Measurements from ENCODE around the gene HTT.

HTT gene

GRCh38 chr4:3209551-3210325 is 135.3 kb downstream of the HTT start:
- H3K9ac ChIP-seq (ENCODE audit: low read length) = no peak overlapping the region
- no peak overlapping the region for H2AFZ ChIP-seq (ENCODE audit: low read length)
- H3K79me2 ChIP-seq (ENCODE audit: low read length) = no peaks in the 10 kb centered on the region
- H3K4me2 ChIP-seq (ENCODE audit: low read depth, low read length) = no peak overlapping the region
- H3K9me3 ChIP-seq (replicated peaks; ENCODE audit: insufficient read depth, low read length) = no peaks in the 10 kb centered on the region
- H3K36me3 ChIP-seq (replicated peaks; ENCODE audit: insufficient read depth, low read length) = peaks cover 6% of the 10 kb centered on the region; the same call in 1 of the 2 replicates
- H3K4me3 ChIP-seq (ENCODE audit: low read length) = no peak overlapping the region
- H3K4me1 ChIP-seq (ENCODE audit: low read length) = no peaks in the 10 kb centered on the region
- H3K9me2 ChIP-seq (replicated peaks; ENCODE audit: insufficient read depth, low read length) = no peaks in the 10 kb centered on the region
- H3K27ac ChIP-seq (ENCODE audit: low read length) = no peak overlapping the region
- DNase-seq = no peak
- no peaks in the 10 kb centered on the region for H3K27me3 ChIP-seq (replicated peaks; ENCODE audit: insufficient read depth, low read length)
- no peaks in the 10 kb centered on the region for H4K20me1 ChIP-seq (ENCODE audit: insufficient read depth, low read length)
- TF ChIP-seq EZH2phosphoT487 (IDR thresholded peaks at IDR 0.05; ENCODE audit: low read length) = no peak
- no peak for TF ChIP-seq EZH2 (optimal IDR thresholded peaks at IDR 0.05; ENCODE audit: low read depth, low read length)
- TF ChIP-seq, protein P1, sequence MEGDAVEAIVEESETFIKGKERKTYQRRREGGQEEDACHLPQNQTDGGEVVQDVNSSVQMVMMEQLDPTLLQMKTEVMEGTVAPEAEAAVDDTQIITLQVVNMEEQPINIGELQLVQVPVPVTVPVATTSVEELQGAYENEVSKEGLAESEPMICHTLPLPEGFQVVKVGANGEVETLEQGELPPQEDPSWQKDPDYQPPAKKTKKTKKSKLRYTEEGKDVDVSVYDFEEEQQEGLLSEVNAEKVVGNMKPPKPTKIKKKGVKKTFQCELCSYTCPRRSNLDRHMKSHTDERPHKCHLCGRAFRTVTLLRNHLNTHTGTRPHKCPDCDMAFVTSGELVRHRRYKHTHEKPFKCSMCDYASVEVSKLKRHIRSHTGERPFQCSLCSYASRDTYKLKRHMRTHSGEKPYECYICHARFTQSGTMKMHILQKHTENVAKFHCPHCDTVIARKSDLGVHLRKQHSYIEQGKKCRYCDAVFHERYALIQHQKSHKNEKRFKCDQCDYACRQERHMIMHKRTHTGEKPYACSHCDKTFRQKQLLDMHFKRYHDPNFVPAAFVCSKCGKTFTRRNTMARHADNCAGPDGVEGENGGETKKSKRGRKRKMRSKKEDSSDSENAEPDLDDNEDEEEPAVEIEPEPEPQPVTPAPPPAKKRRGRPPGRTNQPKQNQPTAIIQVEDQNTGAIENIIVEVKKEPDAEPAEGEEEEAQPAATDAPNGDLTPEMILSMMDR (IDR thresholded peaks at IDR 0.05; ENCODE audit: low read length) = no peak
- H3F3A ChIP-seq (ENCODE audit: insufficient read depth, low read length) = no peaks in the 10 kb centered on the region

- H3F3A ChIP-seq (ENCODE audit: insufficient read depth, low read length) = no peaks in the 10 kb centered on the region
- TF ChIP-seq, protein P1 (IDR thresholded peaks at IDR 0.05; ENCODE audit: low read length) = no peak
- TF ChIP-seq EZH2phosphoT487 (IDR thresholded peaks at IDR 0.05; ENCODE audit: low read length) (no peak), EZH2 (optimal IDR thresholded peaks at IDR 0.05; ENCODE audit: low read depth, low read length) (no peak)
- no peaks in the 10 kb centered on the region for H3K4me1 ChIP-seq (ENCODE audit: low read length)
- H3K4me2 ChIP-seq (ENCODE audit: low read depth, low read length) = no peak overlapping the region
- no peak overlapping the region for H3K9ac ChIP-seq (ENCODE audit: low read length)
- H3K9me2 ChIP-seq (replicated peaks; ENCODE audit: insufficient read depth, low read length) = no peaks in the 10 kb centered on the region
- H3K36me3 ChIP-seq (replicated peaks; ENCODE audit: insufficient read depth, low read length) = peaks cover 6% of the 10 kb centered on the region; the same call in 1 of the 2 replicates
- H3K79me2 ChIP-seq (ENCODE audit: low read length) = no peaks in the 10 kb centered on the region
- no peak overlapping the region for H2AFZ ChIP-seq (ENCODE audit: low read length)
- H4K20me1 ChIP-seq (ENCODE audit: insufficient read depth, low read length) = no peaks in the 10 kb centered on the region
- H3K9me3 ChIP-seq (replicated peaks; ENCODE audit: insufficient read depth, low read length) = no peaks in the 10 kb centered on the region
- DNase-seq = no peak
- no peaks in the 10 kb centered on the region for H3K27me3 ChIP-seq (replicated peaks; ENCODE audit: insufficient read depth, low read length)
- no peak overlapping the region for H3K4me3 ChIP-seq (ENCODE audit: low read length)
- no peak overlapping the region for H3K27ac ChIP-seq (ENCODE audit: low read length)
These were observed 136.0 kb downstream of the HTT start for GRCh38 chr4:3210467-3210866.

DNA sequence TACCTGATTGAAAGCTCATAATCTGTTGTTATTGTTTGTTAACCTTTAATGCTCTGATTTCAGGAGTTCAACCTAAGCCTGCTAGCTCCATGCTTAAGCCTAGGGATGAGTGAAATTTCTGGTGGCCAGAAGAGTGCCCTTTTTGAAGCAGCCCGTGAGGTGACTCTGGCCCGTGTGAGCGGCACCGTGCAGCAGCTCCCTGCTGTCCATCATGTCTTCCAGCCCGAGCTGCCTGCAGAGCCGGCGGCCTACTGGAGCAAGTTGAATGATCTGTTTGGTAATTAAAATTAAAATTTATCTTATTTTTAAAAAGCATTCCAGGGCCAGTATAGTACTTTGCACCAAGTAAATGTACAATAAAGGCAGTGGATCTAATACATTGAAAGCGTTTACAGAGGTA is 137.4 kb downstream of the HTT start:
- H3K4me3 ChIP-seq (ENCODE audit: low read length) = no peak overlapping the region
- H3K9me3 ChIP-seq (replicated peaks; ENCODE audit: insufficient read depth, low read length) = no peaks in the 10 kb centered on the region
- H3F3A ChIP-seq (ENCODE audit: insufficient read depth, low read length) = no peaks in the 10 kb centered on the region
- no peaks in the 10 kb centered on the region for H3K9me2 ChIP-seq (replicated peaks; ENCODE audit: insufficient read depth, low read length)
- no peak for DNase-seq
- H3K36me3 ChIP-seq (replicated peaks; ENCODE audit: insufficient read depth, low read length) = peaks cover 6% of the 10 kb centered on the region; the same call in 1 of the 2 replicates
- no peaks in the 10 kb centered on the region for H3K79me2 ChIP-seq (ENCODE audit: low read length)
- TF ChIP-seq EZH2 (optimal IDR thresholded peaks at IDR 0.05; ENCODE audit: low read depth, low read length) (no peak), EZH2phosphoT487 (IDR thresholded peaks at IDR 0.05; ENCODE audit: low read length) (no peak)
- TF ChIP-seq, protein P1 (IDR thresholded peaks at IDR 0.05; ENCODE audit: low read length) = no peak
- no peak overlapping the region for H2AFZ ChIP-seq (ENCODE audit: low read length)
- no peaks in the 10 kb centered on the region for H3K27me3 ChIP-seq (replicated peaks; ENCODE audit: insufficient read depth, low read length)
- no peak overlapping the region for H3K27ac ChIP-seq (ENCODE audit: low read length)
- no peaks in the 10 kb centered on the region for H4K20me1 ChIP-seq (ENCODE audit: insufficient read depth, low read length)
- H3K4me2 ChIP-seq (ENCODE audit: low read depth, low read length) = no peak overlapping the region
- H3K4me1 ChIP-seq (ENCODE audit: low read length) = no peaks in the 10 kb centered on the region
- no peak overlapping the region for H3K9ac ChIP-seq (ENCODE audit: low read length)
